HEK293 (cell line): Measurements from ENCODE around the gene IVD.

Source experiments
- FEZF1 ChIP-seq: fragments of 450-650 bp; formaldehyde crosslinking; IDR thresholded peaks from 2 replicates; pipeline ENCODE4 v1.5.1; 2016; ENCODE audit warnings: missing biosample characterization, missing genetic modification characterization
- GLIS1 ChIP-seq: fragments of 450-650 bp; formaldehyde crosslinking; IDR thresholded peaks from 2 replicates; pipeline ENCODE4 v1.5.1; 2016; ENCODE audit warnings: missing biosample characterization, missing genetic modification characterization
- KLF1 ChIP-seq: fragments of 450-650 bp; formaldehyde crosslinking; IDR thresholded peaks from 2 replicates; pipeline ENCODE4 v1.5.1; 2016; ENCODE audit warnings: missing biosample characterization, missing genetic modification characterization
- KLF10 ChIP-seq: fragments of 450-650 bp; IDR thresholded peaks from 2 replicates; pipeline ENCODE4 v1.5.1; 2018; ENCODE audit warnings: missing biosample characterization, mild to moderate bottlenecking, missing genetic modification characterization
- ZIC2 ChIP-seq: fragments of 450-650 bp; formaldehyde crosslinking; IDR thresholded peaks from 2 replicates; pipeline ENCODE4 v1.5.1; 2016; ENCODE audit warnings: missing biosample characterization, missing genetic modification characterization
- ZNF211 ChIP-seq: fragments of 450-650 bp; formaldehyde crosslinking; IDR thresholded peaks from 2 replicates; pipeline ENCODE4 v1.5.1; 2016; ENCODE audit warnings: low read depth, missing biosample characterization, missing genetic modification characterization
- ZNF248 ChIP-seq: fragments of 450-650 bp; formaldehyde crosslinking; IDR thresholded peaks from 2 replicates; pipeline ENCODE4 v1.5.1; 2017; ENCODE audit warnings: missing biosample characterization, missing genetic modification characterization
- ZNF311 ChIP-seq: fragments of 450-650 bp; formaldehyde crosslinking; IDR thresholded peaks from 2 replicates; pipeline ENCODE4 v1.5.1; 2017; ENCODE audit warnings: missing biosample characterization, missing genetic modification characterization, borderline replicate concordance
- ZNF37A ChIP-seq: fragments of 450-650 bp; IDR thresholded peaks from 2 replicates; pipeline ENCODE4 v1.5.1; 2018; ENCODE audit warnings: missing biosample characterization, missing genetic modification characterization
- ZNF544 ChIP-seq: fragments of 450-650 bp; formaldehyde crosslinking; IDR thresholded peaks from 2 replicates; pipeline ENCODE4 v1.5.0; 2017; ENCODE audit warnings: missing biosample characterization, missing genetic modification characterization
- ZNF621 ChIP-seq: fragments of 450-650 bp; formaldehyde crosslinking; IDR thresholded peaks from 2 replicates; pipeline ENCODE4 v1.5.1; 2017; ENCODE audit warnings: missing biosample characterization, missing genetic modification characterization
- ZNF629 ChIP-seq: fragments of 450-650 bp; formaldehyde crosslinking; IDR thresholded peaks from 2 replicates; pipeline ENCODE4 v1.5.1; 2017; ENCODE audit warnings: missing biosample characterization, missing genetic modification characterization
- ZNF654 ChIP-seq: fragments of 450-650 bp; formaldehyde crosslinking; IDR thresholded peaks from 2 replicates; pipeline ENCODE4 v1.5.1; 2016; ENCODE audit warnings: low read depth, missing biosample characterization, missing genetic modification characterization
- ZNF837 ChIP-seq: fragments of 450-650 bp; formaldehyde crosslinking; IDR thresholded peaks from 2 replicates; pipeline ENCODE4 v1.5.1; 2016; ENCODE audit warnings: missing biosample characterization, missing genetic modification characterization
- ZSCAN23 ChIP-seq: fragments of 450-650 bp; formaldehyde crosslinking; IDR thresholded peaks from 2 replicates; pipeline ENCODE4 v1.5.1; 2016; ENCODE audit warnings: missing biosample characterization, missing genetic modification characterization
- TF ChIP-seq, protein P1 (sequence below): fragments of 450-650 bp; formaldehyde crosslinking; IDR thresholded peaks from 2 replicates; pipeline ENCODE4 v1.5.1; 2016; ENCODE audit warnings: missing biosample characterization, missing genetic modification characterization
- TF ChIP-seq, protein P2 (sequence below): IDR thresholded peaks from 2 replicates; pipeline ENCODE4 v1.6.1; 2011; ENCODE audit warnings: mild to moderate bottlenecking, low read depth, low read length, borderline replicate concordance
- TF ChIP-seq, protein P3 (sequence below): fragments of 450-650 bp; formaldehyde crosslinking; IDR thresholded peaks from 2 replicates; pipeline ENCODE4 v1.5.1; 2016; ENCODE audit warnings: missing biosample characterization, missing genetic modification characterization, low read depth
- TF ChIP-seq, protein P4 (sequence below): fragments of 450-650 bp; formaldehyde crosslinking; conservative IDR thresholded peaks from 2 replicates; pipeline ENCODE4 v1.5.1; 2016; ENCODE audit warnings: low read depth, missing biosample characterization, missing genetic modification characterization
- TF ChIP-seq, protein P5 (sequence below): fragments of 450-650 bp; formaldehyde crosslinking; IDR thresholded peaks from 2 replicates; pipeline ENCODE4 v1.5.1; 2017; ENCODE audit warnings: missing biosample characterization, missing genetic modification characterization

The IVD gene

DNA sequence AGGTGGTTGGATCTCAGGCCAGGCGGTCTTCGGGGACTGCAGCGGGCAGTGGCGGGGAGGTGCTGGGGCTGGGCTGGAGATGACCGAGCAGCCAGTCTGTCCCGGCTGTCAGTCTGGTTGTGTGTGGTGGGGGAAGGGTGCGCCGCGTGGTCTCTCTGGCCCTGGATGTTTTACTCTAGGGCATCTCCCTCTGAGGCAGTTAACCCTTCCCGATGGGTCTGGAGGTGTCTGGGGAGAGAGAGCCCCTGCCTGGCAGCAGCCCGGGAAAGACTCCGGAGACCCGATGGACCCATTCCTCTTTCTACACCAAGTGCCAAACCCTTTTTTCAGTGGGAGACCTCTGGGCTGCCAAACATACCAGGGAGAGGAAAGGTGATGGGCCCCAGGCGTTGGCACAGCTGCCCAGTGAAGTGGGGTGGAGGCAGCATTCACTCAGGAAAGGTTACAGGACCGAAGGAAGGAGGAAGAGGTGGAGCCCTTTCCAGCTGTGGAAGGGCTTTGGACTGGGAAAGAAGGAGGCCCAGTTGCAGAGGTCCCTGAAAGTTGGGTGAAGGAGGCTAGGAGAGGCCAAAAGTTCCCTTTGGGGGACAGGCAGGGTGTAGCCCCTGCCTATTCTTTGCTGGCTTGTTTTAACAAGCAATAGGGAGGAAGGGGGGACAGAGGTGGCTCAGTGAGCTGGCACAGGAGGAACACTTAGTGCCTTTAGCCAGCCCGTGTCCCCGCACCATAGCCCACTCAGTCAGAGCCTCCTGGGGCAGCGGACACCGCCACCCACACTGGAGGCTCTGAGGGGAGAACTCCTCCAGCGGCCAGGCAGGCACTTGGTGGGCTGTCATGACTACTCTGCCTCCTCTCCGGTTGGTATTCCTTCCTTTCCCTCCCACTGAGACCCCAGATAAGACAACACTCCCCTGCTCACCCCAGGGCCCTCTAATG, 32.4 kb downstream of the IVD start (continued):
- TF ChIP-seq, protein P1, sequence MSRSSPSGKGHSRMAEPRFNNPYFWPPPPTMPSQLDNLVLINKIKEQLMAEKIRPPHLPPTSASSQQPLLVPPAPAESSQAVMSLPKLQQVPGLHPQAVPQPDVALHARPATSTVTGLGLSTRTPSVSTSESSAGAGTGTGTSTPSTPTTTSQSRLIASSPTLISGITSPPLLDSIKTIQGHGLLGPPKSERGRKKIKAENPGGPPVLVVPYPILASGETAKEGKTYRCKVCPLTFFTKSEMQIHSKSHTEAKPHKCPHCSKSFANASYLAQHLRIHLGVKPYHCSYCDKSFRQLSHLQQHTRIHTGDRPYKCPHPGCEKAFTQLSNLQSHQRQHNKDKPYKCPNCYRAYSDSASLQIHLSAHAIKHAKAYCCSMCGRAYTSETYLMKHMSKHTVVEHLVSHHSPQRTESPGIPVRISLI (tag by site-specific recombination): no peak
- TF ChIP-seq, protein P2, sequence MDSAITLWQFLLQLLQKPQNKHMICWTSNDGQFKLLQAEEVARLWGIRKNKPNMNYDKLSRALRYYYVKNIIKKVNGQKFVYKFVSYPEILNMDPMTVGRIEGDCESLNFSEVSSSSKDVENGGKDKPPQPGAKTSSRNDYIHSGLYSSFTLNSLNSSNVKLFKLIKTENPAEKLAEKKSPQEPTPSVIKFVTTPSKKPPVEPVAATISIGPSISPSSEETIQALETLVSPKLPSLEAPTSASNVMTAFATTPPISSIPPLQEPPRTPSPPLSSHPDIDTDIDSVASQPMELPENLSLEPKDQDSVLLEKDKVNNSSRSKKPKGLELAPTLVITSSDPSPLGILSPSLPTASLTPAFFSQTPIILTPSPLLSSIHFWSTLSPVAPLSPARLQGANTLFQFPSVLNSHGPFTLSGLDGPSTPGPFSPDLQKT: no peak
- no peak for TF ChIP-seq ZNF837
- TF ChIP-seq ZNF211 (tag by site-specific recombination): no peak
- TF ChIP-seq ZNF311 (tag by site-specific recombination): no peak
- TF ChIP-seq ZNF621 (tag by site-specific recombination): no peak
- TF ChIP-seq ZNF654 (tag by site-specific recombination): no peak
- no peak for TF ChIP-seq ZNF248 (tag by site-specific recombination)
- no peak for TF ChIP-seq ZNF629
- TF ChIP-seq, protein P3, sequence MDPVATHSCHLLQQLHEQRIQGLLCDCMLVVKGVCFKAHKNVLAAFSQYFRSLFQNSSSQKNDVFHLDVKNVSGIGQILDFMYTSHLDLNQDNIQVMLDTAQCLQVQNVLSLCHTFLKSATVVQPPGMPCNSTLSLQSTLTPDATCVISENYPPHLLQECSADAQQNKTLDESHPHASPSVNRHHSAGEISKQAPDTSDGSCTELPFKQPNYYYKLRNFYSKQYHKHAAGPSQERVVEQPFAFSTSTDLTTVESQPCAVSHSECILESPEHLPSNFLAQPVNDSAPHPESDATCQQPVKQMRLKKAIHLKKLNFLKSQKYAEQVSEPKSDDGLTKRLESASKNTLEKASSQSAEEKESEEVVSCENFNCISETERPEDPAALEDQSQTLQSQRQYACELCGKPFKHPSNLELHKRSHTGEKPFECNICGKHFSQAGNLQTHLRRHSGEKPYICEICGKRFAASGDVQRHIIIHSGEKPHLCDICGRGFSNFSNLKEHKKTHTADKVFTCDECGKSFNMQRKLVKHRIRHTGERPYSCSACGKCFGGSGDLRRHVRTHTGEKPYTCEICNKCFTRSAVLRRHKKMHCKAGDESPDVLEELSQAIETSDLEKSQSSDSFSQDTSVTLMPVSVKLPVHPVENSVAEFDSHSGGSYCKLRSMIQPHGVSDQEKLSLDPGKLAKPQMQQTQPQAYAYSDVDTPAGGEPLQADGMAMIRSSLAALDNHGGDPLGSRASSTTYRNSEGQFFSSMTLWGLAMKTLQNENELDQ: no peak
- TF ChIP-seq, protein P4, sequence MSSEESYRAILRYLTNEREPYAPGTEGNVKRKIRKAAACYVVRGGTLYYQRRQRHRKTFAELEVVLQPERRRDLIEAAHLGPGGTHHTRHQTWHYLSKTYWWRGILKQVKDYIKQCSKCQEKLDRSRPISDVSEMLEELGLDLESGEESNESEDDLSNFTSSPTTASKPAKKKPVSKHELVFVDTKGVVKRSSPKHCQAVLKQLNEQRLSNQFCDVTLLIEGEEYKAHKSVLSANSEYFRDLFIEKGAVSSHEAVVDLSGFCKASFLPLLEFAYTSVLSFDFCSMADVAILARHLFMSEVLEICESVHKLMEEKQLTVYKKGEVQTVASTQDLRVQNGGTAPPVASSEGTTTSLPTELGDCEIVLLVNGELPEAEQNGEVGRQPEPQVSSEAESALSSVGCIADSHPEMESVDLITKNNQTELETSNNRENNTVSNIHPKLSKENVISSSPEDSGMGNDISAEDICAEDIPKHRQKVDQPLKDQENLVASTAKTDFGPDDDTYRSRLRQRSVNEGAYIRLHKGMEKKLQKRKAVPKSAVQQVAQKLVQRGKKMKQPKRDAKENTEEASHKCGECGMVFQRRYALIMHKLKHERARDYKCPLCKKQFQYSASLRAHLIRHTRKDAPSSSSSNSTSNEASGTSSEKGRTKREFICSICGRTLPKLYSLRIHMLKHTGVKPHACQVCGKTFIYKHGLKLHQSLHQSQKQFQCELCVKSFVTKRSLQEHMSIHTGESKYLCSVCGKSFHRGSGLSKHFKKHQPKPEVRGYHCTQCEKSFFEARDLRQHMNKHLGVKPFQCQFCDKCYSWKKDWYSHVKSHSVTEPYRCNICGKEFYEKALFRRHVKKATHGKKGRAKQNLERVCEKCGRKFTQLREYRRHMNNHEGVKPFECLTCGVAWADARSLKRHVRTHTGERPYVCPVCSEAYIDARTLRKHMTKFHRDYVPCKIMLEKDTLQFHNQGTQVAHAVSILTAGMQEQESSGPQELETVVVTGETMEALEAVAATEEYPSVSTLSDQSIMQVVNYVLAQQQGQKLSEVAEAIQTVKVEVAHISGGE (tag by site-specific recombination): no peak
- TF ChIP-seq FEZF1 (tag by site-specific recombination): no peak
- TF ChIP-seq ZSCAN23: no peak
- TF ChIP-seq GLIS1 (tag by site-specific recombination): peak; percentile 46; the same call in 1 of the 2 replicates
- TF ChIP-seq KLF10 (tag by site-specific recombination): no peak
- TF ChIP-seq ZNF544 (tag by site-specific recombination): no peak
- TF ChIP-seq, protein P5, sequence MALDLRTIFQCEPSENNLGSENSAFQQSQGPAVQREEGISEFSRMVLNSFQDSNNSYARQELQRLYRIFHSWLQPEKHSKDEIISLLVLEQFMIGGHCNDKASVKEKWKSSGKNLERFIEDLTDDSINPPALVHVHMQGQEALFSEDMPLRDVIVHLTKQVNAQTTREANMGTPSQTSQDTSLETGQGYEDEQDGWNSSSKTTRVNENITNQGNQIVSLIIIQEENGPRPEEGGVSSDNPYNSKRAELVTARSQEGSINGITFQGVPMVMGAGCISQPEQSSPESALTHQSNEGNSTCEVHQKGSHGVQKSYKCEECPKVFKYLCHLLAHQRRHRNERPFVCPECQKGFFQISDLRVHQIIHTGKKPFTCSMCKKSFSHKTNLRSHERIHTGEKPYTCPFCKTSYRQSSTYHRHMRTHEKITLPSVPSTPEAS (tag by site-specific recombination): no peak
- no peak for TF ChIP-seq ZNF37A
- no peak for TF ChIP-seq KLF1 (tag by site-specific recombination)
- 0 out of 2 replicates have a peak, but pooled peaks have one; percentile 8 for TF ChIP-seq ZIC2
- TF ChIP-seq, all 188 proteins: peak for 4
